GM10248 (cell line): ENCODE results near the gene ARAF.

Experiments
- CTCF ChIA-PET: fragments of 300-600 bp; sonication (Branson Sonifier 250); formaldehyde crosslinking; extraction: SDS; loops from one replicate; lab custom pipeline; 2021; ENCODE audit warnings: antibody characterized with exemption; lab: Yijun Ruan, JAX
- POLR2A ChIA-PET: fragments of 350-650 bp; sonication (Branson Sonifier 250); formaldehyde crosslinking; extraction: SDS; loops from one replicate; lab custom pipeline; 2020; ENCODE audit warnings: antibody characterized with exemption; lab: Yijun Ruan, JAX
- DNase-seq: peaks from one replicate; pipeline ENCODE4 v3.0.0; 2012; ENCODE audit errors: extremely low spot score
- CTCF ChIP-seq: IDR thresholded peaks from 2 replicates; pipeline ENCODE4 v1.5.1; 2012; ENCODE audit warnings: mild to moderate bottlenecking, low read depth; ENCODE audit errors: extremely low read depth, missing control alignments, control extremely low read depth

Gene ARAF

GRCh38 chrX:47577424-47577823 lies 16.4 kb downstream of the ARAF start:
- ChIA-PET POLR2A (no interaction called here), CTCF (interaction anchor here (1.0 kb wide), 1 partner anchor 9 kb away, joined by 3 read pairs; no protein-coding TSS in a partner anchor)
- no peak for TF ChIP-seq CTCF
- DNase-seq, result peak; percentile 3

DNA sequence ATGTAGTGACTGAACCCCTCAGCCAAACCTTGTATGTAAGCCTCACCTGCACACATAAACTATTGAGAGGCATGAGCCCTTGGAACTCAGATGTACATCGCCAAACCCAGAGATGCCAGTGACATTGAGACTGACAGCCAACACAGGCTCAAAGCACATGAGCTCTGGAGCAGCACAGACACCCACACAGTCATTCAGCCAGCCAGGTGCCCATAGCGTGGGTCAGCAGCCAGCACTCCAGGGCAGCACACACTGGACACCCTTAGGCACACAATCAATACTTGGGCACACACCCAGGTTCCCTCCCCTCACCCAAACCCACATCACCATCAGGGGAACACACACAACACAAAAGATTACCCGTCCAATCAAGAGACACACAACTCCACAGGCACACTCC lies 16.9 kb downstream of the ARAF start:
- POLR2A ChIA-PET, result no interaction called here
- DNase-seq, result peak; percentile 3
- TF ChIP-seq CTCF, result no peak
- CTCF ChIA-PET, result interaction anchor here (1.0 kb wide), 1 partner anchor 9 kb away, joined by 3 read pairs; no protein-coding TSS in a partner anchor

DNA sequence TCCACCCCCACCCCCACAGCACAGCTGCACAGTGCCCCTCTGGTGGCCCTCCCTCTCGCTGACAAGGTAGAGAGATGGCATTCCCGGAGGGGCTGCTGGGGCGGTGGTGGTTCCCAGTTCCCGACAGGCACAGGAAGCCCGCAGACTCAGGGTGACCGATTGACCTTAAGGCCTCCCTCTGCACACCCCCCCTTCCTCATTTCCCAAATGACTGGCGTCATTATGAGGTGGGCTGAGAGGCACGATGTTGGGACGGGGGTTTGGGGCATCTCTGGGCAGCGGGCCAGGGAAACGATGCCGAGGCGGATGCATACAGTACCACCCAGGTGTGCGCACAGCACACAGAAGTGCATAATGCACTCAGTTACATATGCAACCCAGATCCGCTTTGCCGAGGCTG lies 17.7 kb downstream of the ARAF start:
- DNase-seq, result peak; percentile 2
- no peak for TF ChIP-seq CTCF
- ChIA-PET CTCF (no interaction called here), POLR2A (no interaction called here)

DNA sequence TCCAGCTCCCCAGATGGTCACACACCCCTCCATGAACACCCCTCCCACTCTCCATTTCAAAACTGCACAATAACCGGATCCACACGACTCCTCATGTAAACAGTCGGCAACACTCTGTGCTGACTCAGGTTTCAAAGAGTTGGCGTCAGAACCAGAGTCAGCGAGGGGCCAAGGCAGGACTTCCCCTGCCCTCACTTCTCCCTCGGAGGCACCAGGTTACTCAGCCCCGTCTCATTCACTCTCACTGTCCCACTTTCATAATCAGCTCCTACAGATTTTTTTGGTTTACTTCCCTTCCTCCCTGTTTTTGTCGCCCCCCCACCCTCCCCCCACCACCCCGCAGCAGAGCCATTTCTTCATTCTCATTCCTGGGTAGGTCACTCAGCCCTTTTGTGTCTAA lies 18.5 kb downstream of the ARAF start:
- peak; percentile 53 for DNase-seq
- CTCF ChIA-PET, result no interaction called here
- POLR2A ChIA-PET, result no interaction called here
- TF ChIP-seq CTCF, result no peak

DNA sequence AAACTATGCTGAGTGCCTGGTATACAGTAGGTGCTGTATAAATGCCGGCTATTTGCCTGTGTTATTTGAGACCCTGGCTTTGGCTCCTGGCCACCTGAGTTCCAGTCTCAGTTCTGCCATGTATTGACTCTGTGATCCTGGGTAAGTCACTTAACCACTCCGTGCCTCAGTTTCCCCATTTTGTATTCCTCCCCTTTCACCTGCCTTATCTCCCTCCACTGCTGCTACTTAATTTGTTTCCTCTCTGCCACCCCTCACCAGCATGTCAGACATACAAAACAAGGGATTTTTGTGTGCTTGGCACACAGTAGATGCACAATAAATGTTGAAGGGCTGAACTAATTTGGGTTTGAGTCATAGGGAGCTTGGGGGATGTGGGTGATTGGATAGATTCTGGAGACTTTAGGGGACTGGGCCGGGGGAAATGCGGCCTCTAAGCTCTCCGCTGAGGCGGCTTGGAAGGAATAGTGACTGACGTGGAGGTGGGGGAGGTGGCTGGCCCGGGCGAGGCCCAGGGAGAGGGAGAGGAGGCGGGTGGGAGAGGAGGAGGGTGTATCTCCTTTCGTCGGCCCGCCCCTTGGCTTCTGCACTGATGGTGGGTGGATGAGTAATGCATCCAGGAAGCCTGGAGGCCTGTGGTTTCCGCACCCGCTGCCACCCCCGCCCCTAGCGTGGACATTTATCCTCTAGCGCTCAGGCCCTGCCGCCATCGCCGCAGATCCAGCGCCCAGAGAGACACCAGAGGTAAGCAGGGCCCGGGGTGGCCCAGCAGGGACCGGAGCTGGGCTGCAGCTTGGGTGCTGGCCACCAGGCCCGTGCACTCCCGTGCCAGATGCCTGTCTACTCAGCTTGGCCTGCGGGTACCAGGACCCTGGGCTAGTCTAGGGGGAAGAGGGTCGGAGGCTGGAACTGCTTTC lies 21.0 kb downstream of the ARAF start, which contains the start of gene TIMP1:
Gene TIMP1, plus strand, starts transcription at position 706 of the 917 bp plus-strand sequence. CDS start 980 bp downstream, outside the sequence.
- CTCF ChIA-PET, result no interaction called here
- POLR2A ChIA-PET, result no interaction called here
- peak; percentile 86 for DNase-seq
- no peak for TF ChIP-seq CTCF

- ChIA-PET CTCF (no interaction called here), POLR2A (interaction anchor here (0.6 kb wide), 1 partner anchor 39 kb away, joined by 4 read pairs; no protein-coding TSS in a partner anchor)
- TF ChIP-seq CTCF, result no peak
- DNase-seq, result no peak
These were observed 22.3 kb downstream of the ARAF start for GRCh38 chrX:47583240-47583861.
